HG03469 (cell line): Measurements from ENCODE around the gene BMP8B.
"Not testable (repeated sequence)": the region's sequence is repeated elsewhere in the genome, so short reads cannot be mapped to it uniquely, and the experiment has no call there.

Source experiments
- ATAC-seq: cut with Tn5 transposase; IDR thresholded peaks from one replicate; pipeline ENCODE4 v1.9.1; 2021; ENCODE audit warnings: mild to moderate bottlenecking, moderate library complexity, moderate number of reproducible peaks; ENCODE audit not compliant: unreplicated experiment

The BMP8B gene

GRCh38 chr1:39816415-39817090 is 27.9 kb upstream of the BMP8B start:
- ATAC-seq, result no peak

- ATAC-seq, result no peak
Observed at GRCh38 chr1:39812913-39813312, 24.2 kb upstream of the BMP8B start.

DNA sequence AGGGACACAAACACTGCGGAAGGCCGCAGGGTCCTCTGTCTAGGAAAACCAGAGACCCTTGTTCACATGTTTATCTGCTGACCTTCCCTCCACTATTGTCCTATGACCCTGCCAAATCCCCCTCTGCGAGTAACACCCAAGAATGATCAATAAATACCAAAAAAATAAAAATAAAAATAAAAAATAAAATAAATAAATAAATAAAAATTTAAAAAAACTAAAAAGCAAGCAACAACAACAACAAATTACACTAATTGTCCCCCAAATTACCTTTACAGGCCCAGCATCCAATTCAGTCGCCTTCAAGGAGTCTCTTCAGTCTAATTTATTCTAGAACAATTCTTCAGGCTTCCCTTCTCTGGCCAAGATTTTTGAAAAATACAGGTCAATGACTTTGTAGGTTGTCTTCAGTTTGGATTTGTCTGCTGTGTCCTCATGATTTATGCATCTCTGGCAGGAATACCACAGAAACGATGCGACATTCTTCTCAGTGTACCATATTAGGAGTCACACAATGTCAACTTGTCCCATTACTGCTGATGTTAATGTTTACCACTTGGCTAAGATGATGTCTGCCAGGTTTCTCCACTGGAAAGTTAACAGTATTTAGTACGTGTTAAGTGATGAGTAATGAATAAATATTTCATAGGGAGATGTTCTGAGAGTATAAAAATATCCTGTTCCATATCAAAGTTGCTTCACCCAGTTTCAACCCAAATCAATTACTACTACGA is 20.3 kb upstream of the BMP8B start:
- no peak for ATAC-seq

GRCh38 chr1:39805385-39805784 is 16.7 kb upstream of the BMP8B start:
- no peak for ATAC-seq

DNA sequence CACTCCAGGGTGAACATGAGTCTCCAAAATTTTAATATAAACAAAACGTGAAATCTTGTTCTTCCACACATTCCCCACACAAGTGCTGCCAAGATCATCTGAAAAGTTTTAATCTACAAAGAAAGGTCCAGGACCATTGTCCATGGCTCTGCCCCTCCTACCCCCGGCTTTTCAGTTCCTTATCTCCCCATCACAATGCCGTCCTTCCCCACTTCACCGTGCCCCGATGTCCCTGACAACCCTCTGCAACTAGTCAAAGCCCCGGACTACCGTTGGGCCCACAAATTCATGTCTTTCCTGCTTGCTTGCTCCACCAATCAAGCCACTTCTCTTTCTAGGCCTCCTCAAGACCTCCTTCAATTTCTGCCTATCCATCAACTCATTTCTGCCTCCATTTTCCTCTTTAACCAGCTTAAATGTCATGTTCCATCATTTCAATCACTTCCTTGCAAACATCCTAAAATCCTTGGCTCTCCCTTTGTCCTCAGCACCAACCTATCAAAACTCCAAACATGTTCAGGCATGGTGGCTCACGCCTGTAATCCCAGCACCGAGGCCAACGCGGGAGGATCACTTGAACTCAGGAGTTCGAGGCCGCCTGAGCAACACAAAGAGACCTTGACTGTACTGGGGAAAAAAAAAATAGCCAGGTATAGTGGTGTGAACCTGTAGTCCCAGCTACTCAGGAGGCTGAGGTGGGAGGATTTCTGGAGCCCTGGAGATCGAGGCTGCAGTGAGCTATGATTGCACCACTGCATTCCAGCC is 14.0 kb upstream of the BMP8B start:
- ATAC-seq, result no peak

DNA sequence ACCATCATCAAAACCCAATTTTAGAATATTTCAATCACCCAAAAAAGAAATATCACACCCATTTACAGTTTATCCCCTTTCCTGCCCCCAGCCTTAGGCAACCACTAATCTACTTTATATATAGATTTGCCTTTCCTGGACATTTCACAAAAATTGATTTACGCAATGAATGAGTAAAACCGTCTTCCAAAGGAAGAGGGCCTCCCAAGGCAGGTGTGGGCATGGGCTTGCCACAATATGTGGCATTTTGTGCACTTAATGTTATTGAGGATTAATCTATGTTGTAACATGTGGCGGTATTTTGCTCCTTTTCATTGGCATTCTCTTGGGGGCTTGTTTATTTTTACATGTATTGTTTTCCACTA is 11.8 kb upstream of the BMP8B start:
- no peak for ATAC-seq

GRCh38 chr1:39799770-39800470 is 11.3 kb upstream of the BMP8B start:
- ATAC-seq, result no peak

DNA sequence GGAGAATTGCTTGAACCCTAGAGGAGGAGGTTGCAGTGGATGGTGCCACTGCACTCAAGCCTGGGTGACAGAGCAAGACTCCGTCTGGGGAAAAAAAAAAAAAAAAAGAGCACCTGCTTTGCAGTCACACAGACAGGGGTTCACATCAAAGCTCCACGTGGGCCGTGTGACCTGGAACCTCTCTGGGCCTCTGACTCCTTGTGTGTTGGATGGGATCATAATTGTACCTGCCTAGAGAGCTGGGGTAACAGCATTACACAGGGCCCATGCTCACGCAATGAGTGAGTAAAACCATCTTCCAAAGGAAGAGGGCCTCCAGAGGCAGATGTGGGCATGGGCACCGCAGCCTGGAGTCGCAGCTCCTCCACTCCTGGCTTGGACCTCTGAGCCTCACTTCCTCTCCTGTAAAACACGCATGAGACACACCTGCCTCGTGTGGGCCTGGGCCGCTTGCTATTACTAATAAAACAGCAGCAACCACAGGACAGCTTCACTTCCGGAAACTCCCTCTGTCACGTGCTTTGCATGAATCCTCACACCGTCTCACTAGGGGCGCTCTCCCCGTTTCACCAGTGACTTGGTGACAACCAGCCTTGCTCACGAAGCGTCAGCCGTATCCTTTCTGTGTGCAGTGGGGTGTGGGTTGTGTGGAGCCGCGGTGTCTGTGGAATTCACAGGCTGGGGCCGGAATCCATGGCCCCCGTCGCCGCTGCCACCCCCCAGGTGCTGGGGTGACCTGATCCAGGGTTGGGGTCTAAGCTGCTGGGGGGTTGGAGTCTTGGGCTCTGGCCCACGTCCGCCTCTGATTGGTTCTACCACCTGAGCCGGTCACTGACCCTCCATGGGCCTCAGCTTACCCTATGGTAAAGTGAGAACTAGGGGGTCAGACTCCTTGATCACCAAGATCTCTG is 10.4 kb upstream of the BMP8B start:
- peak; percentile 79 for ATAC-seq

- ATAC-seq, result no peak
Observed at GRCh38 chr1:39795651-39796050, 7.0 kb upstream of the BMP8B start.

- no peak for ATAC-seq
Observed at GRCh38 chr1:39791838-39792237, 3.2 kb upstream of the BMP8B start.

GRCh38 chr1:39789571-39790110 is 976 bp upstream of the BMP8B start:
- no peak for ATAC-seq

DNA sequence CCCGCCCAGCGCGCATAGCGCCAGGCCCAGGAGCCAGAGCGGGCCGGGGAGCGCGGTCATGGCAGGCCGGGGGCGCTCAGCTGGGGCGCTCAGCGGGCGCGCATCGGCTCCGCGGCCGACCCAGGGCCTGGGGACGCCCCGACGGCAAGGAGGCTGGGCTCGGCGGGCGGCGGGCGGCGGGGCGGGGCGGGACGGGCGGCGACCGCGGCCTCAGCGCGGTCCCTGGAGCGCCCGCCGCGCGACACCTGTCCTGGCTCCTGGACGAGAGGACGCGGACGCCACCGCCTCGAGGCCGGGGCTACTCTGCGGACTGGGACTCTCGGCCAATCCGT is 273 bp downstream of the BMP8B start:
- ATAC-seq, result no peak

DNA sequence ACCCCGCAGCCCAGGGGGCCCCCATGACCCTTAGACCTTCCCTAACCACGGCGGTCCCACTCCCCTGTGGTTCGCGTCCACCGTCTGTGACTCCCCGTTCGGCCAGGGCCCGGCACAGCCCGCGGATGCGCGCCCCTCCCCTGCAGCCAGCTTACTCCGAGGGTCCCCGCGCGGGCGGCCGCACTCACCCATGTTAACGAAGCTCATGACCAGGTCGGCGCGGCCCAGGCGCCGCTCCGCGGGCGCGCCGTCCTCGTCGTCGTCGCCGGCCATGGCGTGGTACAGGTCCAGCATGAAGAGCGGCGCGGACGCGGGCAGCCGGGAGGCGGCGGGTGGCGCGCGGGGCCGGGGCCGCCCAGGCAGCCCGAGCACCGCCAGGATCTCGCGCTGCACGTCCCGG is 701 bp downstream of the BMP8B start:
- not testable (repeated sequence) for ATAC-seq

DNA sequence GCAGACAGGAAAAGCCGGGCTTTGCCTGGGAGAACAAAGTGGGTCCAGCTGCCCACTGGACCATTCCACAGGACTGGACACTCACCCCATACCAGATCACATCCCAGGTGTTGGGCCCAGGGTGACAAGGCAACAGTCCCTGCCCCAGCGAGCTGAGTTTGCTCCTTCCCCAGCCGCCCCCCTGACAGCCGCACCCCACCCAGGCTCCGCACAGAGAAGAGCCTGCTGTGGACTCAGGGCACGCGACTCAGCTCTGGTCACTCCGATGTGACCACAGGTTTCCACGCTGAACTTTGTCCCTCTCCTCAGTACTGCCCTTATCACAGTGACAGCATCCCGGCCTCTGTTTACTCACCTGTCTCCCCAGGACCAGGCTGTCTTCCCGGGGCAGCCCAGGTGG is 1.2 kb downstream of the BMP8B start:
- no peak for ATAC-seq

GRCh38 chr1:39787108-39787375 is 1.6 kb downstream of the BMP8B start:
- not testable (repeated sequence) for ATAC-seq

- not testable (repeated sequence) for ATAC-seq
Observed at GRCh38 chr1:39786303-39787107, 2.2 kb downstream of the BMP8B start.

GRCh38 chr1:39782685-39783084 is 6.0 kb downstream of the BMP8B start:
- ATAC-seq, result not testable (repeated sequence)

- ATAC-seq, result no peak
Observed at GRCh38 chr1:39782103-39782502, 6.6 kb downstream of the BMP8B start.

DNA sequence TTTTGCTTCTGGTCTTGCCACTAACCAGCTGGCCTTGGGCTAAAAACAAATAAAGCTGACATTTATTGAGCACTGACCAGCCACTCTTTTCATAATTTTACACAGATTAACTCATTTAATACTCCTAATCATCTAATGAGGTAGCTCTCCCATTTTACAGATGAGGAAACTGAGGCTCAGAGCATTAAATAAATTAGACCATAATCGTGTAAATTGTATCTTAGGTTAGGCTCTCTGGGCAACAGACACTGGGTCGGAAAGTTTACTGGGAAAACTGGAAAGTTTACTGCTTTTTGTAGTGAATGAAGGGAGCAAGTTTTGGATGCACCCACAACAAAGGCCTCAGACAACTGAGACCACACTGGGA is 7.3 kb downstream of the BMP8B start:
- ATAC-seq, result no peak

DNA sequence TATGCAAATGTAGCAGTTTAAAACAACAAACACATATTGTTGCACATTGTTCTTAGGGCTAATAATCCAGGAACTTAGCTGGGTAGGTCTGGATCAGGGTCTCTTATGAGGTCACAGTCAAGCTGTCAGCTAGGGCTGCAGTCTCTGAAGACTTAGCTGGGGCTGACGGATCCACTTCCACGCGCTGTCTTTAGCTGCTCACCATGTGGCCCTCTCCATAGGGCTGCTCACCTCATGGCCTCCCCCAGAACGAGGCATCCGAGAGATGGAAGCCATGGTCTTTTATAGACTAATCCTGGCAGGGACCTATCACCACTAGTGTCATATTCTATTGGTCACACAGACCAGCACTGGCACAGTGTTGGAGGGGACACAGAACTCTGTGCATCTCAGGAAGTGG is 8.8 kb downstream of the BMP8B start:
- ATAC-seq, result no peak
